Measurements from ENCODE around the gene KREMEN1. TPM values are rescaled to one million over a fixed set of nuclear protein-coding genes. Genes with fewer than 3 reads are reported as not detected.

The KREMEN1 gene
- total and polyA plus RNA-seq, 2 experiments from 2014 or later, result 1.8 to 3.8 TPM

- Histone ChIP-seq H3K79me2 (replicated peaks; ENCODE audit: insufficient read depth) (no peaks in the 10 kb centered on the region), H3F3A (replicated peaks; ENCODE audit: low read depth) (0 out of 2 replicates have a peak, but pooled peaks cover 4% of the 10 kb centered on the region), H3K36me3 (ENCODE audit: insufficient read depth) (peaks cover 3% of the 10 kb centered on the region; the same call in 1 of the 2 replicates), H2AFZ (no peak overlapping the region), H3K4me2 (no peak overlapping the region), H3K27ac (ENCODE audit: low read depth) (no peak overlapping the region), H3K27me3 (ENCODE audit: insufficient read depth) (no peaks in the 10 kb centered on the region), H3K4me3 (no peak overlapping the region), H3K9me2 (ENCODE audit: insufficient read depth) (no peaks in the 10 kb centered on the region), H4K20me1 (replicated peaks; ENCODE audit: insufficient read depth) (no peaks in the 10 kb centered on the region), H3K4me1 (ENCODE audit: insufficient read depth) (peaks cover 26% of the 10 kb centered on the region)
- TF ChIP-seq REST (IDR thresholded peaks at IDR 0.05; ENCODE audit: unreplicated experiment) (no peak), ZNF114 (CRISPR knock-in tag; IDR thresholded peaks at IDR 0.05) (no peak), CREB1 (CRISPR knock-in tag; IDR thresholded peaks at IDR 0.05; ENCODE audit: low read depth) (no peak), NANOG (IDR thresholded peaks at IDR 0.05; ENCODE audit: borderline replicate concordance) (no peak), ZNF331 (CRISPR knock-in tag; IDR thresholded peaks at IDR 0.05; ENCODE audit: low read depth) (no peak), EZH2phosphoT487 (IDR thresholded peaks at IDR 0.05; ENCODE audit: unreplicated experiment) (no peak), ZNF462 (CRISPR knock-in tag; IDR thresholded peaks at IDR 0.05) (no peak), EZH2 (IDR thresholded peaks at IDR 0.05; ENCODE audit: low read depth, unreplicated experiment) (no peak), JUNB (IDR thresholded peaks at IDR 0.05; ENCODE audit: unreplicated experiment) (no peak), CTCF (conservative IDR thresholded peaks at IDR 0.05; ENCODE audit: low read depth in 2 of 2) (no peak), ETS1 (IDR thresholded peaks at IDR 0.05) (no peak), STAT1 (IDR thresholded peaks at IDR 0.05; ENCODE audit: unreplicated experiment) (no peak), POLR2AphosphoS5 (IDR thresholded peaks at IDR 0.05; ENCODE audit: low read depth) (no peak)
- DNase-seq (ENCODE audit: low spot score), result no peak
- Mint-ChIP-seq H3K4me3 (no peak overlapping the region), H3K27me3 (ENCODE audit: insufficient read depth, low read depth, poor library complexity) (peaks cover 9% of the 10 kb centered on the region), H3K4me1 (peaks cover 30% of the 10 kb centered on the region), H3K9me3 (no peaks in the 10 kb centered on the region), H3K27ac (no peak overlapping the region; the same call in 1 of the 2 replicates), H3K36me3 (ENCODE audit: low read depth) (0 out of 3 replicates have a peak, but pooled peaks cover 3% of the 10 kb centered on the region)
- no peak for ATAC-seq
Observed at GRCh38 chr22:29143941-29144785, 71.3 kb downstream of the KREMEN1 start.
